PC-3 (cell line): ENCODE data around the gene SHE.

ENCODE experiments used
- EZH2 ChIP-seq: fragments of 300-600 bp; sonication (generic); IDR thresholded peaks from one replicate; pipeline ENCODE4 v1.6.1; 2017; ENCODE audit warnings: antibody characterized with exemption, mild to moderate bottlenecking, low read length; ENCODE audit not compliant: unreplicated experiment
- EZH2phosphoT487 ChIP-seq: fragments of 300-600 bp; sonication (generic); IDR thresholded peaks from 2 replicates; pipeline ENCODE4 v1.6.1; 2018; ENCODE audit warnings: mild to moderate bottlenecking, antibody characterized with exemption, low read length, borderline replicate concordance
- TF ChIP-seq, protein P1 (sequence below): fragments of 300-600 bp; sonication (generic); conservative IDR thresholded peaks from 2 replicates; pipeline ENCODE4 v1.5.1; 2017; ENCODE audit warnings: antibody characterized with exemption, low read depth, mild to moderate bottlenecking, low read length

GRCh38 chr1:154485910-154486496 lies 16.2 kb downstream of the SHE start:
- TF ChIP-seq, protein P1, sequence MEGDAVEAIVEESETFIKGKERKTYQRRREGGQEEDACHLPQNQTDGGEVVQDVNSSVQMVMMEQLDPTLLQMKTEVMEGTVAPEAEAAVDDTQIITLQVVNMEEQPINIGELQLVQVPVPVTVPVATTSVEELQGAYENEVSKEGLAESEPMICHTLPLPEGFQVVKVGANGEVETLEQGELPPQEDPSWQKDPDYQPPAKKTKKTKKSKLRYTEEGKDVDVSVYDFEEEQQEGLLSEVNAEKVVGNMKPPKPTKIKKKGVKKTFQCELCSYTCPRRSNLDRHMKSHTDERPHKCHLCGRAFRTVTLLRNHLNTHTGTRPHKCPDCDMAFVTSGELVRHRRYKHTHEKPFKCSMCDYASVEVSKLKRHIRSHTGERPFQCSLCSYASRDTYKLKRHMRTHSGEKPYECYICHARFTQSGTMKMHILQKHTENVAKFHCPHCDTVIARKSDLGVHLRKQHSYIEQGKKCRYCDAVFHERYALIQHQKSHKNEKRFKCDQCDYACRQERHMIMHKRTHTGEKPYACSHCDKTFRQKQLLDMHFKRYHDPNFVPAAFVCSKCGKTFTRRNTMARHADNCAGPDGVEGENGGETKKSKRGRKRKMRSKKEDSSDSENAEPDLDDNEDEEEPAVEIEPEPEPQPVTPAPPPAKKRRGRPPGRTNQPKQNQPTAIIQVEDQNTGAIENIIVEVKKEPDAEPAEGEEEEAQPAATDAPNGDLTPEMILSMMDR: no peak
- TF ChIP-seq EZH2 (no peak), EZH2phosphoT487 (no peak)
